ENCODE measurements around the gene ADIPOR1.

The ADIPOR1 gene

GRCh38 chr1:202958544-202959275, 598 bp upstream of the ADIPOR1 start:
- Histone ChIP-seq H3K18ac (ENCODE audit: low read length) (peak overlapping the region; percentile 13), H4K8ac (ENCODE audit: low read depth, low read length) (no peak overlapping the region), H3K9me3 (replicated peaks in 1 of 2; ENCODE audit: control insufficient read depth in 2 of 2, insufficient read depth in 1 of 2, low read depth in 1 of 2, low read length in 2 of 2) (no peaks in the 10 kb centered on the region), H2BK5ac (ENCODE audit: low read length) (no peak overlapping the region), H3K27me3 (ENCODE audit: control insufficient read depth in 3 of 3, insufficient read depth in 3 of 3, low read depth in 1 of 3, low read length in 3 of 3) (no peaks in the 10 kb centered on the region), H2AK5ac (ENCODE audit: low read depth, low read length) (no peak overlapping the region), H3K27ac (replicated peaks; ENCODE audit: low read length) (no peak overlapping the region), H3K79me1 (ENCODE audit: low read depth, low read length) (peaks cover 5% of the 10 kb centered on the region), H2BK120ac (ENCODE audit: low read depth, low read length) (no peak overlapping the region), H3K9ac (ENCODE audit: low read depth, low read length, poor library complexity) (peak overlapping the region; percentile 78), H2AFZ (ENCODE audit: low read length) (peak overlapping the region; percentile 88), H3K4ac (ENCODE audit: low read length) (no peak overlapping the region), H3K14ac (ENCODE audit: low read length) (no peak overlapping the region), H3K4me2 (ENCODE audit: insufficient read depth, low read length, poor library complexity, severe bottlenecking) (peak overlapping the region; percentile 89), H3K4me3 (ENCODE audit: low read length in 2 of 2) (peak overlapping the region; percentile 74 to 81), H3K36me3 (replicated peaks in 1 of 2; ENCODE audit: control insufficient read depth in 2 of 2, insufficient read depth in 2 of 2, low read length in 2 of 2) (peaks cover 6 to 17% of the 10 kb centered on the region in 2 donors), H4K91ac (ENCODE audit: low read depth, low read length, poor library complexity) (no peak overlapping the region), H2BK15ac (ENCODE audit: low read length) (peak overlapping the region; percentile 70), H3K4me1 (ENCODE audit: control insufficient read depth in 2 of 2, insufficient read depth in 1 of 2, low read depth in 1 of 2, low read length in 2 of 2) (peaks cover 6% of the 10 kb centered on the region in 2 donors), H3K23ac (ENCODE audit: low read depth, low read length, poor library complexity) (no peak overlapping the region), H2BK12ac (ENCODE audit: low read length) (no peak overlapping the region)
- WGBS, 2 donors (ENCODE audit: extremely low coverage in 2 of 2, insufficient read length in 2 of 2, insufficient replicate concordance in 1 of 2): no CpG with 5 or more reads among the region's 10 CpGs
- no peak for DNase-seq (ENCODE audit: low spot score)

DNA sequence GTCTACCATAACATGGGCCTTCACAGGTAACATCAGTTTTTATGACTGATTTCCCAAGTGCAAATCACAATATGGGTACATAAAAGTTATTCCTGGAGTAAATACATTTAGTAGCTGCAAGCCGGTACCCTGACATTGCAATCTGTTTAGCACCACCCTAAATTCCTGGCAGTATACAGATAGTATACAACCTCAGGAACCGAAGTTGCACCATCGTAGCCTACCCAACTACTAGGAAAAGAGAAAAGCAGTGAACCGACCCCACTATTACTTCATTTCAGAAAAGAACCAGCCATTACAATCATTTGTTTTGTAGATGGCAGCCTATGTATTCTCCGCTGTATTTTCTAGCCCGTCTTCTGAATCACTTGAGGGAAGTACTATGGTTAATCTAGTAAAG, 1.1 kb downstream of the ADIPOR1 start:
- Histone ChIP-seq H3K4me1 (ENCODE audit: control insufficient read depth in 2 of 2, insufficient read depth in 1 of 2, low read depth in 1 of 2, low read length in 2 of 2) (peaks cover 6% of the 10 kb centered on the region in 2 donors), H3K18ac (ENCODE audit: low read length) (no peak overlapping the region), H3K27ac (replicated peaks; ENCODE audit: low read length) (no peak overlapping the region), H2BK120ac (ENCODE audit: low read depth, low read length) (no peak overlapping the region), H3K23ac (ENCODE audit: low read depth, low read length, poor library complexity) (no peak overlapping the region), H2BK12ac (ENCODE audit: low read length) (no peak overlapping the region), H3K9ac (ENCODE audit: low read depth, low read length, poor library complexity) (no peak overlapping the region), H3K14ac (ENCODE audit: low read length) (no peak overlapping the region), H3K4me2 (ENCODE audit: insufficient read depth, low read length, poor library complexity, severe bottlenecking) (no peak overlapping the region), H3K9me3 (replicated peaks in 1 of 2; ENCODE audit: control insufficient read depth in 2 of 2, insufficient read depth in 1 of 2, low read depth in 1 of 2, low read length in 2 of 2) (no peaks in the 10 kb centered on the region), H2AK5ac (ENCODE audit: low read depth, low read length) (no peak overlapping the region), H3K27me3 (ENCODE audit: control insufficient read depth in 3 of 3, insufficient read depth in 3 of 3, low read depth in 1 of 3, low read length in 3 of 3) (no peaks in the 10 kb centered on the region), H2BK15ac (ENCODE audit: low read length) (no peak overlapping the region), H3K36me3 (replicated peaks in 1 of 2; ENCODE audit: control insufficient read depth in 2 of 2, insufficient read depth in 2 of 2, low read length in 2 of 2) (peaks cover 2 to 8% of the 10 kb centered on the region in 2 donors), H3K4ac (ENCODE audit: low read length) (no peak overlapping the region), H2AFZ (ENCODE audit: low read length) (no peak overlapping the region), H4K91ac (ENCODE audit: low read depth, low read length, poor library complexity) (no peak overlapping the region), H3K4me3 (ENCODE audit: low read length in 2 of 2) (peak overlapping the region in 1 of 2 donors; percentile 74), H3K79me1 (ENCODE audit: low read depth, low read length) (peaks cover 5% of the 10 kb centered on the region), H4K8ac (ENCODE audit: low read depth, low read length) (no peak overlapping the region), H2BK5ac (ENCODE audit: low read length) (no peak overlapping the region)
- DNase-seq (ENCODE audit: low spot score): no peak
- WGBS, 2 donors (ENCODE audit: extremely low coverage in 2 of 2, insufficient read length in 2 of 2, insufficient replicate concordance in 1 of 2): no CpG with 5 or more reads among the region's 6 CpGs

- no peaks in the 10 kb centered on the region for H3K9me3 ChIP-seq (replicated peaks in 1 of 2; ENCODE audit: control insufficient read depth in 2 of 2, insufficient read depth in 1 of 2, low read depth in 1 of 2, low read length in 2 of 2)
- no peak overlapping the region for H3K27ac ChIP-seq (replicated peaks; ENCODE audit: low read length)
- no peak overlapping the region for H3K23ac ChIP-seq (ENCODE audit: low read depth, low read length, poor library complexity)
- WGBS, 2 donors (ENCODE audit: extremely low coverage in 2 of 2, insufficient read length in 2 of 2, insufficient replicate concordance in 1 of 2): no CpG with 5 or more reads among the region's 6 CpGs
- no peak overlapping the region for H2BK5ac ChIP-seq (ENCODE audit: low read length)
- no peak overlapping the region for H3K4me3 ChIP-seq (ENCODE audit: low read length in 2 of 2)
- H2BK12ac ChIP-seq (ENCODE audit: low read length): no peak overlapping the region
- no peak overlapping the region for H2BK120ac ChIP-seq (ENCODE audit: low read depth, low read length)
- H3K9ac ChIP-seq (ENCODE audit: low read depth, low read length, poor library complexity): no peak overlapping the region
- H2AK5ac ChIP-seq (ENCODE audit: low read depth, low read length): no peak overlapping the region
- H4K91ac ChIP-seq (ENCODE audit: low read depth, low read length, poor library complexity): no peak overlapping the region
- H3K14ac ChIP-seq (ENCODE audit: low read length): no peak overlapping the region
- no peak overlapping the region for H3K4me2 ChIP-seq (ENCODE audit: insufficient read depth, low read length, poor library complexity, severe bottlenecking)
- DNase-seq (ENCODE audit: low spot score): no peak
- H2BK15ac ChIP-seq (ENCODE audit: low read length): no peak overlapping the region
- peaks cover 5 to 29% of the 10 kb centered on the region in 2 donors for H3K36me3 ChIP-seq (replicated peaks in 1 of 2; ENCODE audit: control insufficient read depth in 2 of 2, insufficient read depth in 2 of 2, low read length in 2 of 2)
- H2AFZ ChIP-seq (ENCODE audit: low read length): no peak overlapping the region
- no peak overlapping the region for H3K18ac ChIP-seq (ENCODE audit: low read length)
- H4K8ac ChIP-seq (ENCODE audit: low read depth, low read length): no peak overlapping the region
- peaks cover 6% of the 10 kb centered on the region in 2 donors for H3K4me1 ChIP-seq (ENCODE audit: control insufficient read depth in 2 of 2, insufficient read depth in 1 of 2, low read depth in 1 of 2, low read length in 2 of 2)
- no peaks in the 10 kb centered on the region for H3K27me3 ChIP-seq (ENCODE audit: control insufficient read depth in 3 of 3, insufficient read depth in 3 of 3, low read depth in 1 of 3, low read length in 3 of 3)
- peaks cover 5% of the 10 kb centered on the region for H3K79me1 ChIP-seq (ENCODE audit: low read depth, low read length)
- no peak overlapping the region for H3K4ac ChIP-seq (ENCODE audit: low read length)
These were observed 3.9 kb downstream of the ADIPOR1 start for GRCh38 chr1:202954057-202954745.

DNA sequence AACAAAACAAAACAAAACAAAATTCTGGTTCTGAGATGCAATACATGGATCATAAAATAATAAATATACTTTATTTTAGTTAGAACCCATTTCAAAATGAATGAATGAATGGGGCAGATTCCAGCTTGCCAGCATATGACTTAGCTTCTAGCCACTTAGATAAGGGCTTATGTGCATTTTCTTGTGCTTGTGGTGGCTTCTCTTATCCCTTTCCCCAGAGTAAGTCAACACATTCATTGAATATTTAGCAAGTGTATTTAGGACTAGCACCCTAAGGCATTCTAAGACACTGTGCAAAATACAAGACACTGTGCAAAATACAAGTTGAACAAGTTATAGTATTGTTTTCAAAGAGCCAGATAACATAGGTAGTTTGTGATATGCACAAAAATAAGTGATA, 4.7 kb downstream of the ADIPOR1 start:
- H2BK15ac ChIP-seq (ENCODE audit: low read length): no peak overlapping the region
- no peaks in the 10 kb centered on the region for H3K27me3 ChIP-seq (ENCODE audit: control insufficient read depth in 3 of 3, insufficient read depth in 3 of 3, low read depth in 1 of 3, low read length in 3 of 3)
- peaks cover 2% of the 10 kb centered on the region in 2 donors for H3K4me1 ChIP-seq (ENCODE audit: control insufficient read depth in 2 of 2, insufficient read depth in 1 of 2, low read depth in 1 of 2, low read length in 2 of 2)
- no peak for DNase-seq (ENCODE audit: low spot score)
- H2AFZ ChIP-seq (ENCODE audit: low read length): no peak overlapping the region
- no peaks in the 10 kb centered on the region for H3K9me3 ChIP-seq (replicated peaks in 1 of 2; ENCODE audit: control insufficient read depth in 2 of 2, insufficient read depth in 1 of 2, low read depth in 1 of 2, low read length in 2 of 2)
- no peak overlapping the region for H3K27ac ChIP-seq (replicated peaks; ENCODE audit: low read length)
- H3K4me3 ChIP-seq (ENCODE audit: low read length in 2 of 2): no peak overlapping the region
- H3K9ac ChIP-seq (ENCODE audit: low read depth, low read length, poor library complexity): no peak overlapping the region
- H2BK5ac ChIP-seq (ENCODE audit: low read length): no peak overlapping the region
- H2BK120ac ChIP-seq (ENCODE audit: low read depth, low read length): no peak overlapping the region
- H3K36me3 ChIP-seq (replicated peaks in 1 of 2; ENCODE audit: control insufficient read depth in 2 of 2, insufficient read depth in 2 of 2, low read length in 2 of 2): peaks cover 5 to 34% of the 10 kb centered on the region in 2 donors
- H2AK5ac ChIP-seq (ENCODE audit: low read depth, low read length): no peak overlapping the region
- H3K23ac ChIP-seq (ENCODE audit: low read depth, low read length, poor library complexity): no peak overlapping the region
- H4K8ac ChIP-seq (ENCODE audit: low read depth, low read length): no peak overlapping the region
- H3K18ac ChIP-seq (ENCODE audit: low read length): no peak overlapping the region
- no peak overlapping the region for H3K4ac ChIP-seq (ENCODE audit: low read length)
- H4K91ac ChIP-seq (ENCODE audit: low read depth, low read length, poor library complexity): no peak overlapping the region
- no peak overlapping the region for H3K4me2 ChIP-seq (ENCODE audit: insufficient read depth, low read length, poor library complexity, severe bottlenecking)
- H2BK12ac ChIP-seq (ENCODE audit: low read length): no peak overlapping the region
- H3K79me1 ChIP-seq (ENCODE audit: low read depth, low read length): peaks cover 5% of the 10 kb centered on the region
- H3K14ac ChIP-seq (ENCODE audit: low read length): no peak overlapping the region
